ENCODE results near the gene DDR2.
"Not testable (repeated sequence)": the region's sequence is repeated elsewhere in the genome, so short reads cannot be mapped to it uniquely, and the experiment has no call there.

The DDR2 gene

GRCh38 chr1:162755306-162755705 is 123.0 kb downstream of the DDR2 start:
- in situ Hi-C loops (cut with MboI; ENCODE audit: low sequenced_read_pairs), result loop anchor here (25.0 kb wide), 1 partner anchor 143 kb away; no protein-coding TSS in a partner anchor

- in situ Hi-C loops (cut with MboI; ENCODE audit: low sequenced_read_pairs), result loop anchor here (25.0 kb wide), 1 partner anchor 144 kb away; no protein-coding TSS in a partner anchor
These were observed 124.3 kb downstream of the DDR2 start for GRCh38 chr1:162756523-162756922.

- in situ Hi-C loops (cut with MboI; ENCODE audit: low sequenced_read_pairs), result loop anchor here (25.0 kb wide), 1 partner anchor 145 kb away; no protein-coding TSS in a partner anchor
These were observed 125.2 kb downstream of the DDR2 start for GRCh38 chr1:162757476-162757875.

GRCh38 chr1:162765788-162766187 is 133.5 kb downstream of the DDR2 start:
- in situ Hi-C loops (cut with MboI; ENCODE audit: low sequenced_read_pairs), result loop anchor here (25.0 kb wide), 1 partner anchor 153 kb away; no protein-coding TSS in a partner anchor

- in situ Hi-C loops (cut with MboI; ENCODE audit: low sequenced_read_pairs), result loop anchor here (25.0 kb wide), 1 partner anchor 160 kb away; no protein-coding TSS in a partner anchor
These were observed 140.4 kb downstream of the DDR2 start for GRCh38 chr1:162772571-162773154.

GRCh38 chr1:162774007-162774406 is 141.7 kb downstream of the DDR2 start:
- in situ Hi-C loops (cut with MboI; ENCODE audit: low sequenced_read_pairs), result loop anchor here (25.0 kb wide), 1 partner anchor 162 kb away; no protein-coding TSS in a partner anchor

GRCh38 chr1:162779043-162779442 is 146.8 kb downstream of the DDR2 start:
- in situ Hi-C loops (cut with MboI; ENCODE audit: low sequenced_read_pairs), result no loop called here

- in situ Hi-C loops (cut with MboI; ENCODE audit: low sequenced_read_pairs), result no loop called here
These were observed 150.4 kb downstream of the DDR2 start for GRCh38 chr1:162782671-162783070.

GRCh38 chr1:162784926-162785325 is 152.7 kb downstream of the DDR2 start:
- in situ Hi-C loops (cut with MboI; ENCODE audit: low sequenced_read_pairs), result not testable (repeated sequence)

- in situ Hi-C loops (cut with MboI; ENCODE audit: low sequenced_read_pairs), result not testable (repeated sequence)
These were observed 156.5 kb downstream of the DDR2 start for GRCh38 chr1:162788783-162789182.

- in situ Hi-C loops (cut with MboI; ENCODE audit: low sequenced_read_pairs), result not testable (repeated sequence)
These were observed 158.2 kb downstream of the DDR2 start, which contains the start of gene HSD17B7 for GRCh38 chr1:162790303-162790984. Gene HSD17B7, plus strand, starts transcription at chr1:162790702. Its CDS starts 99 bp downstream, at chr1:162790801.

- in situ Hi-C loops (cut with MboI; ENCODE audit: low sequenced_read_pairs), result not testable (repeated sequence)
These were observed 158.7 kb downstream of the DDR2 start for GRCh38 chr1:162790985-162791357.

- in situ Hi-C loops (cut with MboI; ENCODE audit: low sequenced_read_pairs), result not testable (repeated sequence)
These were observed 162.0 kb downstream of the DDR2 start for GRCh38 chr1:162794284-162794683.

GRCh38 chr1:162796617-162797279 is 164.5 kb downstream of the DDR2 start:
- in situ Hi-C loops (cut with MboI; ENCODE audit: low sequenced_read_pairs), result not testable (repeated sequence)

GRCh38 chr1:162799995-162800830 is 167.9 kb downstream of the DDR2 start:
- in situ Hi-C loops (cut with MboI; ENCODE audit: low sequenced_read_pairs), result not testable (repeated sequence)

- in situ Hi-C loops (cut with MboI; ENCODE audit: low sequenced_read_pairs), result not testable (repeated sequence)
These were observed 175.2 kb downstream of the DDR2 start for GRCh38 chr1:162807503-162807902.

- in situ Hi-C loops (cut with MboI; ENCODE audit: low sequenced_read_pairs), result not testable (repeated sequence)
These were observed 180.1 kb downstream of the DDR2 start for GRCh38 chr1:162812357-162812756.

GRCh38 chr1:162818136-162818535 is 185.9 kb downstream of the DDR2 start:
- in situ Hi-C loops (cut with MboI; ENCODE audit: low sequenced_read_pairs), result not testable (repeated sequence)

- in situ Hi-C loops (cut with MboI; ENCODE audit: low sequenced_read_pairs), result not testable (repeated sequence)
These were observed 186.4 kb downstream of the DDR2 start for GRCh38 chr1:162818666-162819065.

GRCh38 chr1:162822391-162823200 is 190.3 kb downstream of the DDR2 start:
- in situ Hi-C loops (cut with MboI; ENCODE audit: low sequenced_read_pairs), result no loop called here
